ENCODE data around the gene CPNE8.

DNA sequence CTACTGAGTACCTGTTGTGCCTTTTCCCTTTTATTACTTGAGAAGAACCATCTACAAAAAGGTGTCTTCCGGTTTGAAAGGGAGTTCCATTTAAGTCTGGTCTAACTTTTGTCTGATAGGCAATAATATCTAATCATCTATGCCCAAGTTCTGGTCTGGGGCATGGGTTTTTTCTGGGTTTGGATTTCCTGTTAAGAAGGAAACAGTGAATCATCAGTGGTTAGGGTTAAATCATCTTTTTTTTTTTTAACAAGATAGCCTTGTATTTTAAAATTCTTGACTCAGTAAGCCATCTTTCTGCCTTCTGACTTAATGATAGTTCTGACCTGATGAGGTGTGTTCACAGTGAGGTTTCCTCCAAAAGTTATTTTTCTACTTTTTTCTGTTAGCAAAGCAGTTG is 29.3 kb upstream of the CPNE8 start:
- TF ChIP-seq ZNF302 (CRISPR knock-in tag; IDR thresholded peaks at IDR 0.05) (no peak), RFX5 (IDR thresholded peaks at IDR 0.05) (no peak), POLR2AphosphoS2 (conservative IDR thresholded peaks at IDR 0.05; ENCODE audit: low read length) (no peak)
- TF ChIP-seq, protein P1, sequence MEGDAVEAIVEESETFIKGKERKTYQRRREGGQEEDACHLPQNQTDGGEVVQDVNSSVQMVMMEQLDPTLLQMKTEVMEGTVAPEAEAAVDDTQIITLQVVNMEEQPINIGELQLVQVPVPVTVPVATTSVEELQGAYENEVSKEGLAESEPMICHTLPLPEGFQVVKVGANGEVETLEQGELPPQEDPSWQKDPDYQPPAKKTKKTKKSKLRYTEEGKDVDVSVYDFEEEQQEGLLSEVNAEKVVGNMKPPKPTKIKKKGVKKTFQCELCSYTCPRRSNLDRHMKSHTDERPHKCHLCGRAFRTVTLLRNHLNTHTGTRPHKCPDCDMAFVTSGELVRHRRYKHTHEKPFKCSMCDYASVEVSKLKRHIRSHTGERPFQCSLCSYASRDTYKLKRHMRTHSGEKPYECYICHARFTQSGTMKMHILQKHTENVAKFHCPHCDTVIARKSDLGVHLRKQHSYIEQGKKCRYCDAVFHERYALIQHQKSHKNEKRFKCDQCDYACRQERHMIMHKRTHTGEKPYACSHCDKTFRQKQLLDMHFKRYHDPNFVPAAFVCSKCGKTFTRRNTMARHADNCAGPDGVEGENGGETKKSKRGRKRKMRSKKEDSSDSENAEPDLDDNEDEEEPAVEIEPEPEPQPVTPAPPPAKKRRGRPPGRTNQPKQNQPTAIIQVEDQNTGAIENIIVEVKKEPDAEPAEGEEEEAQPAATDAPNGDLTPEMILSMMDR (IDR thresholded peaks at IDR 0.05), result no peak
